Memory B cell (primary cell): ENCODE measurements around the gene CALCB.
A peak's percentile ranks its signal among the peaks of the same experiment; 100 is the strongest.

Source experiments
- ATAC-seq: fragments of 150-1000 bp; cut with Tn5 transposase; 2 replicates; pipeline ENCODE4 v1.10.0; 2021; ENCODE audit warnings: low read depth, mild to moderate bottlenecking, moderate library complexity
- DNase-seq, 2 donors: peaks; one replicate each; pipeline ENCODE4 v3.0.0; 2022; ENCODE audit warnings: low spot score in 2 of 2
- H3K27ac Mint-ChIP-seq: one replicate; pipeline ENCODE4 v1.8.0; 2022; ENCODE audit warnings: mild to moderate bottlenecking, moderate library complexity, mixed read lengths
- H3K27me3 Mint-ChIP-seq: one replicate; pipeline ENCODE4 v1.8.0; 2022; ENCODE audit warnings: mixed read lengths
- H3K36me3 Mint-ChIP-seq: one replicate; pipeline ENCODE4 v1.8.0; 2022; ENCODE audit warnings: mild to moderate bottlenecking, mixed read lengths
- H3K4me1 Mint-ChIP-seq: one replicate; pipeline ENCODE4 v1.8.0; 2022; ENCODE audit warnings: mixed read lengths
- H3K4me3 Mint-ChIP-seq: one replicate; pipeline ENCODE4 v1.8.0; 2022; ENCODE audit warnings: mild to moderate bottlenecking, moderate library complexity, mixed read lengths
- H3K9me3 Mint-ChIP-seq: one replicate; pipeline ENCODE4 v1.8.0; 2022; ENCODE audit warnings: mixed read lengths

CALCB gene

DNA sequence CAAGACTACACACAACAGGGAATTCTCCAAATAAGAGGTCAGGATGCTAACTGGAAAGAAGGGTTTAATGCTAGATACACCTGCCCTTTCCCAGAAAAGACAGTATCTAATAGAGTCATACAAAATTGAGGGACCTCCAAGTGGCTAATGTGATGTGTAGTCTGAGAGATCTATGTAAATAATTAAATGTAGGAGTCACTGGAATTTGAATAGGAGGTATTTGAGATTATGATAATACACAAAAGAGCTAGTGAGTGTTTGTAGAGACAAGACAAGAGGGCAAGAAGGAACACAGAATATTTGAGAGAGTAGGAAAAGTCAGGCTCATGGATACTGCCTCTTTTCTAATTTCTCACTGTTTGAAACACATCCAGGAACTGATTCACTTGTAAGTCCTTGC, 25.9 kb downstream of the CALCB start:
- ATAC-seq (no peak), DNase-seq (no peak)
- Mint-ChIP-seq H3K27me3 (peaks cover 12% of the 10 kb centered on the region), H3K27ac (no peak overlapping the region), H3K9me3 (peaks cover 7% of the 10 kb centered on the region), H3K36me3 (peaks cover 5% of the 10 kb centered on the region), H3K4me3 (no peak overlapping the region), H3K4me1 (no peaks in the 10 kb centered on the region)

DNA sequence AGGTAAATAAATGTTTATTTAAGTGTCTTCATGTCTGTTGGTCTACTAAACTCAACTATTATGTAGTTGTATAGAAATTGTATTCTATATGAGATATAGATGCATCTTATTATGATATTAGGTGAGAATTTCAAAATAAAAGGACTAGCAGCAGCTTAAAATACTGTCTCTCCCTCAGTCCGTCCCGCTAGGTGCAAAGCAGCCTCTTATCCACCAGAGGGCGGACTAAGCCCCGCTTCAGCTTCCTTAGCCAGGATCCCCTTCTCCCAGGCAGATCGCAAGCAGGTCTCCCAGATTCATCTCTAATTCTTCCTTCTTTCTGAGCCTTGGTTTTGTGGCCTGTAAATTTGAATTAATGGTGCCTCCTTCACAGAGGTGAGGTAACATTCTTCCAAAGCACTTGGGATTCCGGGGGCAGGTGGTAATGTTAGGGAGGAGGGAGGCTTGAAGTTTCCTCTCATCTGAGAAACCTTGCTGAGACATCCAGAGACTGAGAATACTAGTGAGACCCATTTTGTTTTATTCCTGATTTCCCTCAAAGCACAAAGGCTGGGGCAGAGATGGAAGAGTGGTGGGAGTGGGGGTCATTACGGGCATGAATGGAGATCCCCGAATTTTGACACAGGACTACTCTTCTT, 27.8 kb downstream of the CALCB start:
- ATAC-seq (peak; percentile 57), DNase-seq (peak; percentile 47 to 58)
- H3K27ac Mint-ChIP-seq: no peak overlapping the region
- H3K27me3 Mint-ChIP-seq: peaks cover 12% of the 10 kb centered on the region
- peaks cover 7% of the 10 kb centered on the region for H3K9me3 Mint-ChIP-seq
- no peak overlapping the region for H3K4me3 Mint-ChIP-seq
- H3K36me3 Mint-ChIP-seq: peaks cover 5% of the 10 kb centered on the region
- peaks cover 5% of the 10 kb centered on the region for H3K4me1 Mint-ChIP-seq

DNA sequence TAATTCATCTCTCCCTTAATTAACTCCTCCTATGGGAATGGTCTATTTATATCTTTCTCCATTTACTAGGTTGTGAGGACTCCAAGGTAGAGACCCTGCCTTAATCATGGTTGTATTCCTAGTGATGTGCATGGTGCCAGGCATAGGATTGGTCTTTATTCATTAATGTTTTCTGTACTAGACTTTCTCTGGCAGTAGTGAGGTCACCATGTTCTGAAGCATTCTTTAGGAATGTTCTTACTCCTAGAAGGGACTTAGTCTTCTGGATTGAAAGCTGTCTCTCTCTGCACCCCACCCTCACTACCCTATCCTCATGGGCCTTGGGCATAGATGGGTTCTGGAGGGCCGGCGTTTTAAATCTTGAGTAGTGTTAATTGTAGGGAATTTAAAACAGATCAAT, 30.8 kb downstream of the CALCB start:
- DNase-seq (no peak), ATAC-seq (no peak)
- peaks cover 7% of the 10 kb centered on the region for H3K9me3 Mint-ChIP-seq
- peaks cover 2% of the 10 kb centered on the region for H3K27me3 Mint-ChIP-seq
- H3K27ac Mint-ChIP-seq: no peak overlapping the region
- H3K4me3 Mint-ChIP-seq: no peak overlapping the region
- H3K36me3 Mint-ChIP-seq: peaks cover 5% of the 10 kb centered on the region
- peaks cover 18% of the 10 kb centered on the region for H3K4me1 Mint-ChIP-seq

GRCh38 chr11:15106201-15106965, 33.0 kb downstream of the CALCB start:
- ATAC-seq (no peak), DNase-seq (no peak)
- Mint-ChIP-seq H3K4me3 (no peak overlapping the region), H3K36me3 (peaks cover 5% of the 10 kb centered on the region), H3K27ac (no peak overlapping the region), H3K9me3 (peaks cover 7% of the 10 kb centered on the region), H3K27me3 (no peaks in the 10 kb centered on the region), H3K4me1 (peaks cover 35% of the 10 kb centered on the region)

- Mint-ChIP-seq H3K4me1 (peaks cover 45% of the 10 kb centered on the region), H3K36me3 (peaks cover 5% of the 10 kb centered on the region), H3K9me3 (peaks cover 7% of the 10 kb centered on the region), H3K27me3 (no peaks in the 10 kb centered on the region), H3K4me3 (no peak overlapping the region), H3K27ac (no peak overlapping the region)
- ATAC-seq (peak; percentile 77), DNase-seq (no peak)
Measured at GRCh38 chr11:15107730-15108515, 34.5 kb downstream of the CALCB start.

GRCh38 chr11:15108592-15109130, 35.3 kb downstream of the CALCB start:
- no peak for ATAC-seq
- DNase-seq: no peak
- no peaks in the 10 kb centered on the region for H3K36me3 Mint-ChIP-seq
- no peak overlapping the region for H3K27ac Mint-ChIP-seq
- H3K9me3 Mint-ChIP-seq: peaks cover 3% of the 10 kb centered on the region
- no peaks in the 10 kb centered on the region for H3K27me3 Mint-ChIP-seq
- no peak overlapping the region for H3K4me3 Mint-ChIP-seq
- peaks cover 52% of the 10 kb centered on the region for H3K4me1 Mint-ChIP-seq

DNA sequence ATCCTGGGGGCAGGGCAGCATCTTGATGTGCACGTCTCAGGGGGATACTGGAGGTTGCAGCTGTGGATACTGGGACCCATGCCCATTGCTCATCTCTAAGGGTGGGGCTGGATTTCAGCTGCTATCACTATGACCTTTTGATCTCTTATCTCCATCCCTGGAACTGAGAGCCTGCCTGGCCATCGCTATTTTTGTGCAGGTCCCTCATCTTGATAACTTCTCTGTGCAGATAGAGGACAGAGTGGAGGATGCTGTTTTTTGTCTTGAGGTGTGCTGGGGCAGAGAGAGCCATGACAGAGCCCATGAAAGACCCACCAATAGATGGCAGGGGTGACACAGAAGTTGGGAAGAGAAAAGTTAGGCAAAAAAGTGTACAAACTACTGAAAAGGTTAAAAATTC, 36.2 kb downstream of the CALCB start:
- DNase-seq: no peak
- no peaks in the 10 kb centered on the region for H3K27me3 Mint-ChIP-seq
- H3K9me3 Mint-ChIP-seq: peaks cover 1% of the 10 kb centered on the region
- H3K27ac Mint-ChIP-seq: no peak overlapping the region
- ATAC-seq: no peak
- H3K4me3 Mint-ChIP-seq: no peak overlapping the region
- no peaks in the 10 kb centered on the region for H3K36me3 Mint-ChIP-seq
- H3K4me1 Mint-ChIP-seq: peaks cover 55% of the 10 kb centered on the region

- ATAC-seq (no peak), DNase-seq (no peak)
- Mint-ChIP-seq H3K4me3 (no peak overlapping the region), H3K27ac (no peak overlapping the region), H3K27me3 (peaks cover 5% of the 10 kb centered on the region), H3K4me1 (peaks cover 58% of the 10 kb centered on the region), H3K9me3 (peaks cover 1% of the 10 kb centered on the region), H3K36me3 (no peaks in the 10 kb centered on the region)
Measured at GRCh38 chr11:15111215-15111614, 37.8 kb downstream of the CALCB start.

GRCh38 chr11:15112131-15112541, 38.7 kb downstream of the CALCB start:
- Mint-ChIP-seq H3K27ac (no peak overlapping the region), H3K36me3 (no peaks in the 10 kb centered on the region), H3K4me3 (no peak overlapping the region), H3K4me1 (peaks cover 62% of the 10 kb centered on the region), H3K27me3 (peaks cover 13% of the 10 kb centered on the region), H3K9me3 (peaks cover 3% of the 10 kb centered on the region)
- DNase-seq (no peak), ATAC-seq (no peak)

- H3K36me3 Mint-ChIP-seq: no peaks in the 10 kb centered on the region
- H3K4me1 Mint-ChIP-seq: peaks cover 56% of the 10 kb centered on the region
- peak overlapping the region; percentile 82 for H3K4me3 Mint-ChIP-seq
- DNase-seq (peak; percentile 51 to 72), ATAC-seq (peak; percentile 99)
- H3K27me3 Mint-ChIP-seq: peaks cover 13% of the 10 kb centered on the region
- H3K27ac Mint-ChIP-seq: peak overlapping the region; percentile 30
- peaks cover 3% of the 10 kb centered on the region for H3K9me3 Mint-ChIP-seq
Measured at GRCh38 chr11:15113381-15113780, 40.0 kb downstream of the CALCB start.

DNA sequence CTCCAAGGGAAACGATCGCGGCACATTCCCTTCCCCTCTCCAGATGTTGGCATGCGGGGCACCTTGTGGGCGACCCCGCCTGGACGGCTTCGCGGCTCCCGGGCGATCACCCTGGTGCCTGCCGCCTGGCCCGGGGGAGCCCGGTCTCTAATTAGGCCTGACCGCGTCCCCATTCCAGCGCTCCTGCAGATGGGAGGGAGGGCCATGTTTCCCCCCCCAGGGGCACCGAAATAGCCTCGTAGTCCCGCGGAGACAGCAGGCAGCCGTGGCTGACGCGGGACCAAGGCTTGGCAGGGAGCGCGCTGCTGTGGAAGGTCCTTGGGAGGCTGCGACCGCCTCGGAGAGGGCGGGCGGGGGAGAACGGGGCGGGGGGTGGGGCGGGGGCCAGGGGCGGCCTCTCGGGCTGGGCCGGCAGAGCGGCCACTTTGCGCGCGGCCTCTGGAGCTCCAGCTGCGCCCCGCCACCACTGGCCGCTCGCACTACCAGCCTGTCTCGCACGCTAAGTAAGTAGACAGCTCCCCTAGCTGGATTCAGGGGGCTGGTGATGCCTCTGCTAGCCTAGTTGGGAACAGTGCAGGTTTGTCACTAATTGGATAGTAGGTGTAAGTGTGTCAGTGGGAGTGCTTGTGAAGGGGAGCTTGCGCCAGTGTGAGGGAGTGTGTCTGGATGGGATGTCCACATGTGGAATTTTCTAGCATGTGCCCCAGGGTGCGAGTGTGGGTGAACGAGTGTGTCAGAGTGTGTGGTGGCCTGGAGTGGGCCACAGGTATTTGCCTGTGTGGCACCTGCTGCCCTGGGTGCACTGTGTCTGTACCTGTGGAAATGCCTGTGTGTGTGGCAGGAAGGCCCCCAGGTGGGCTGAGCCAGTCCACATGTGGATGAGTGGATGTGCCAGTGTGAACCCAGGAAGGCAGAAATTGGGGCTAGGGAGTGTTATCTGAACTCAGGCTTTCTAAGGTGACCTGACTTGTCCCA, 41.4 kb downstream of the CALCB start, which contains the start of gene INSC:
INSC (plus strand) TSS at position 423 of the 975 bp plus-strand sequence. CDS start 34,252 bp downstream, outside the sequence.
- H3K36me3 Mint-ChIP-seq: no peaks in the 10 kb centered on the region
- peaks cover 13% of the 10 kb centered on the region for H3K27me3 Mint-ChIP-seq
- DNase-seq: no peak
- peaks cover 48% of the 10 kb centered on the region for H3K4me1 Mint-ChIP-seq
- peak within 1 kb of the TSS; percentile 30 for H3K27ac Mint-ChIP-seq
- peaks cover 3% of the 10 kb centered on the region for H3K9me3 Mint-ChIP-seq
- H3K4me3 Mint-ChIP-seq: peak within 1 kb of the TSS; percentile 82
- ATAC-seq: no peak

- DNase-seq (no peak), ATAC-seq (no peak)
- peaks cover 3% of the 10 kb centered on the region for H3K9me3 Mint-ChIP-seq
- H3K4me1 Mint-ChIP-seq: peaks cover 44% of the 10 kb centered on the region
- H3K4me3 Mint-ChIP-seq: no peak overlapping the region
- no peak overlapping the region for H3K27ac Mint-ChIP-seq
- H3K36me3 Mint-ChIP-seq: no peaks in the 10 kb centered on the region
- H3K27me3 Mint-ChIP-seq: peaks cover 17% of the 10 kb centered on the region
Measured at GRCh38 chr11:15115686-15116085, 42.3 kb downstream of the CALCB start.

GRCh38 chr11:15117751-15118150, 44.4 kb downstream of the CALCB start:
- Mint-ChIP-seq H3K36me3 (no peaks in the 10 kb centered on the region), H3K27ac (no peak overlapping the region), H3K9me3 (peaks cover 3% of the 10 kb centered on the region), H3K4me3 (no peak overlapping the region), H3K4me1 (peaks cover 29% of the 10 kb centered on the region), H3K27me3 (peaks cover 20% of the 10 kb centered on the region)
- ATAC-seq (no peak), DNase-seq (no peak)
